Choroid plexus epithelial cell (primary cell): ENCODE measurements around the gene CDH4.

Experiments used
- DNase-seq: peaks from one replicate; pipeline ENCODE4 v3.0.0-alpha.2; 2010; ENCODE audit warnings: low read depth
- H3K4me3 ChIP-seq: 2 replicates; pipeline ENCODE4 v1.5.1; 2011; ENCODE audit warnings: low read depth, mild to moderate bottlenecking, control low read depth, low read length, moderate library complexity
- TF ChIP-seq, protein P1 (sequence below): conservative IDR thresholded peaks from 2 replicates; pipeline ENCODE4 v1.5.1; 2011; ENCODE audit warnings: low read depth, mild to moderate bottlenecking, control low read depth, inconsistent platforms, low read length, moderate library complexity

The CDH4 gene

DNA sequence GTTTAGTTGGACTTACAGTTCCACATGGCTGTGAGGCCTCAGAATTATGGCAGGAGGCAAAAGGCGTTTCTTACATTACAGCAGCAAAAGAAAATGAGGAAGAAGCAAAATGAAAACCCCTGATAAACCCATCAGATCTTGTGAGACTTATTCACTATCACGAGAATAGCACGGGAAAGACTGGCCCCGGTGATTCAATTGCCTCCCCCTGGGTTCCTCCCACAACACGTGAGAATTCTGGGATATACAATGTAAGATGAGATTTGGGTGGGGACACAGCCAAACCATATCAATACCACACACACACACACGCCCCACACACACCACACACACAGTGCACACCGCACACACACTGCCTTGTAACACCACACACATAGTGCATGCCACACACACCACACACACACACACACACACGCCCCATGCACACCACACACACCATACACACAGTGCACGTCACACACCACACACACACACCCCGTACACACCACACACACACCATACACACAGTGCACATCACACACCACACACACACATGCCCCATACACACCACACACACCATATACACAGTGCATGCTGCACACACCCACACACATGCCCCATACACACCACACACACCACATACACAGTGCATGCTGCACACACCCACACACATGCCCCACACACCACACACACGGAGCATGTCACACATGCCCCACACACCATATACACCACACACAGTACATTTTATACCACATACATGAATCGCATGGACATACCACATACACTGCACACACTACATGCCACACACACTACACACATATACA, 503.1 kb downstream of the CDH4 start:
- no peak overlapping the region for H3K4me3 ChIP-seq
- TF ChIP-seq, protein P1, sequence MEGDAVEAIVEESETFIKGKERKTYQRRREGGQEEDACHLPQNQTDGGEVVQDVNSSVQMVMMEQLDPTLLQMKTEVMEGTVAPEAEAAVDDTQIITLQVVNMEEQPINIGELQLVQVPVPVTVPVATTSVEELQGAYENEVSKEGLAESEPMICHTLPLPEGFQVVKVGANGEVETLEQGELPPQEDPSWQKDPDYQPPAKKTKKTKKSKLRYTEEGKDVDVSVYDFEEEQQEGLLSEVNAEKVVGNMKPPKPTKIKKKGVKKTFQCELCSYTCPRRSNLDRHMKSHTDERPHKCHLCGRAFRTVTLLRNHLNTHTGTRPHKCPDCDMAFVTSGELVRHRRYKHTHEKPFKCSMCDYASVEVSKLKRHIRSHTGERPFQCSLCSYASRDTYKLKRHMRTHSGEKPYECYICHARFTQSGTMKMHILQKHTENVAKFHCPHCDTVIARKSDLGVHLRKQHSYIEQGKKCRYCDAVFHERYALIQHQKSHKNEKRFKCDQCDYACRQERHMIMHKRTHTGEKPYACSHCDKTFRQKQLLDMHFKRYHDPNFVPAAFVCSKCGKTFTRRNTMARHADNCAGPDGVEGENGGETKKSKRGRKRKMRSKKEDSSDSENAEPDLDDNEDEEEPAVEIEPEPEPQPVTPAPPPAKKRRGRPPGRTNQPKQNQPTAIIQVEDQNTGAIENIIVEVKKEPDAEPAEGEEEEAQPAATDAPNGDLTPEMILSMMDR = no peak
- DNase-seq = no peak

DNA sequence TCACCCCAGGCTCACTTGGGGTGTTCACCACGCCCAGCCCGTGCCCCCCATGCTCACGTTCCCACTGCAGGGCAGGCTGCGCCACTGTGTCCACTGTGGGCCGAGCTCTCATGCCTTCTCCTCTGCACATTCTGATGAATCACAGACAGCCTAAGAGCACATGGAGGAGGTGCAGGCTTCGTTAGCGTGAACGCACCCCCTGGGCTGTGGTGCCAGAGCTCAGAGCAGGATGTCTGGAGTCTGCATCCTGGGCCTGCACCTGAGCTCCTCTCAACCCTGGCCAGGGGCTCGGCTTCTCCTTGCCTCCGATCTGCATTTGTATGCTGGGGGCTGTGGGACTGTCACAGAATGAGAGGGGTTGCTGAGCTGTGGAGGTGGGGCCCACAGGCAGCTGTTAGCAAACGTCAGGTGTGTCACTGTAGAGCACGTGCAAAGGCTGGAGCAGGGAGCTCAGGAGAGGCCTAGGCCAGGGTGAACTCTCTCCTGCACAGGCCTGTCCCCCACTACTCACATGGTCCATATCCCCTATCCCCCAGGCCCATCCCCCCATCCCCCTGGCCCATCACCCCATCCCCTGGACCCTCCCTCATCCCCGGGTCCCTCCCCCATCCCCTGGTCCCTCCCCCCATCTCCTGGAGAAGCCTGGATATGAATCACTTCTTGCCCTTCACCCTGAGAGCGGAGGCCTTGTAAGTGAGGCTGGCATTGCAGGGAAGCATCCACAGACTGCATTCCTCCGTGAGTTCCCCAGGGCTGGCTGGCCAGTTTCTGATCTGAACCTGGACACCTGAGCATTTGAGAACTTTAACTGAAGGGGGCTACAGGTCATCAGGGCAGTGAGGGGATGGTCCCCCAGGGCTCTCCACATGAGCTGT, 504.1 kb downstream of the CDH4 start:
- TF ChIP-seq, protein P1 = no peak
- no peak for DNase-seq
- H3K4me3 ChIP-seq = no peak overlapping the region

DNA sequence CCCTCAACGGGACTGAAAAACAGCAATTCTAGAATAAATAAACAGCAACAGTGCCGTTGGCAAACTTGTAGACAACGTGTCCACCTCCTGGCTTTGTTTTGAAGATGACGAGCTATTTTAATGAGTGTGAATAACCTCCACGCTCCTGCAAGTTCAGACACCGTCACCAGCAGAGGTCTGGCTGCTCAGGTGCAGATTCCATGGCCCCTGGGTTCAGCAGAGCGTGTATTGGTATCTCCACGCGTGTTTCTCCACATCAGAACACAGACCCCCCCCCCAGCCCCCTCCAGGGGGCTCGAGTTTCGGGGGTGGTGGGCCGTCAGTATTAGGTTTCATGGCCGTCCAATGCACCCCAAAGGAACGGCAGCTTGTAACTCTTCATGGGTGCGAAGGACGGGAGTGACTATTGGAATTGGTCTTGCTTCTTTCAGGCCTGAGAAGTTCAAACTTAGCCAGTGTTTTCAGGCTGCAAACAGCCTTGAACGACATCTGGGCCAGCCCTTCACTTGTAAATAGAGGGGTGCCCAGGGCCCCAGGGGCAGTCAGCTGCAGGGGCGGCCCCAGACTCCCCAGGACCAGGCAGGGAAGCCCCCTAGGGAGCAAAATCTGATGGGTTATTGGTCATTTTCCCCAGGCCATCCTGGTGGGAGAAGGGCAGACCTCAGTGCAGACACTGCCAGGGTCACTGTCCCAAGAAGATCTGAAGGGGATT, 505.1 kb downstream of the CDH4 start:
- no peak for DNase-seq
- no peak overlapping the region for H3K4me3 ChIP-seq
- TF ChIP-seq, protein P1 = no peak

DNA sequence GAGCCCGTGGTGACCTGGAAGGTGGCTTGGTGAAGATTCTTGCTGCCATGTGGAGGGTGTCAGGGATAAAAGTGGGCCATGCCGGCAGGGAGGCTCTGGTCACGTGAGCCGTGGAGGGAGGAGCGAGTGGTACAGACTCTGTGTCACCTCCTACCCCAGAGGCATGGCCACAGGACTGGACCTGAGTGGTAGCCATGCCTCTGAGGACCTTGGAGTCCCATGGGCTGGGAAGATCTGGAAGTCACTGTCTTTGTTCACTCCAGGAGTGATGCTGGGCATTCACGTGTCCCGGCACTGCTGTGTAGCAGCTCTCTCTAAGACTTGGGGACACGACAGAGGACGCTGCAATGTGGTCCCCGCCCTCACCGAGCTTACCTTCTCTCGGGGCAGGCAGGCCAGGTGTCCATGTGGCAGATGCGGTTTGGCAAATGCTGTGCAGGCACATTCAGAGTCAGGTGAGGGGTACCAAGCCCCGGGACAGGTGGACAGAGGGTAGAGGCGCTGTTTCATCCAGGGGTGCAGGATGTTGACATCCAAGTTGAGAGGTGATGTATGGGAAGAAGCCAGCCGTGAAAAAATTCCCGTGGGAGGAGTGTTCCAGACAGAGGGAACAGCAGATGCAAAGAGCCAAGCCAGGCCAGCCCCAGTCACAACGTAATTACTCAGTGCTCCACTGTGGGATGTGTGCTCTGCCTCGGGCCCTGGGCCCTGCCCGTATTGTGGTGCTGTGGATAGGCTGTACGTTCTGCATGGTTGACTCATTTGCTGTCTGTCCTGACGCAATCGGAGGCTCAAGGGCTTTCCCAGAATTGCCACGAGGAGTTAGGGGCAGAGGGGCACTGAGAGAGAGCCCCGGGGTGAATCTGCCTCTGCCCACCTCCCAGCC, 505.9 kb downstream of the CDH4 start:
- TF ChIP-seq, protein P1 = no peak
- DNase-seq = peak; percentile 44
- H3K4me3 ChIP-seq = no peak overlapping the region

DNA sequence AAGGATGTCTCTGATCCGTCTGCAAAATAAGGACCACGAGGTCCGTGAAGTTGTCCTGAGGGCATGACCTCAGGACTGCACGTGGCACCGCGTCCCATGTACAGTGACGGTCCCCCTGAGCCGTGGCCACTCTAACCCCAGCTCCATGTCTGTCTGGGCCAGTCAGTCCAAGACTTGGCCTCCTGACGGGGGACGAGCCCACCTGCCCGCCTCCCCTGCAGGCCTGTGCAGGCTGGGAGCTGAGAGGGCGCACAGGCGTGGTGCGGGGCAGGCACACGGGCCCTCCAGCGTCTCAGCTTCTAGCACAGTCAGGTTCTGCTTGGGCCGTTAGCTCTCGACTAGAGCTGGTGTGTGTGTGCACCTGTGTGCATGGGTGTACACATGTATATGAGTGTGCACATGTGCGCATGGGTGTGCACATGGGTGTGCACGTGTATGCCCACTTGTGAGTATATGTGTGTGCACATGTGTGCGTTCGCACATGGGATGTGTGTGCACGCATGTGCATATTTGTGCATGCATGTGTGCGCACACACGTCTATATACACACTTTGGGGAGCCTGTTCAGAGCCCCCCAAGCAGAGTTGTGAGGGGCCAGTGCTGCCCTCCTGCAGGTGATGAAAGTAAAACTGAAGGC, 506.6 kb downstream of the CDH4 start:
- DNase-seq = no peak
- TF ChIP-seq, protein P1 = no peak
- H3K4me3 ChIP-seq = no peak overlapping the region
